ENCODE measurements around the gene UTP15. TPM values are rescaled to one million over a fixed set of nuclear protein-coding genes. Genes with fewer than 3 reads are reported as not detected.

The UTP15 gene
- total RNA-seq, 1 experiment from 2014 or later: 27.6 TPM

GRCh38 chr5:73629456-73629855, 63.9 kb downstream of the UTP15 start:
- TF ChIP-seq CTCF (conservative IDR thresholded peaks at IDR 0.05; ENCODE audit: low read depth, low read length) (no peak), EZH2 (IDR thresholded peaks at IDR 0.05; ENCODE audit: low read length, unreplicated experiment) (no peak), EZH2phosphoT487 (IDR thresholded peaks at IDR 0.05; ENCODE audit: borderline replicate concordance, low read length) (no peak)
- H3K9me2 ChIP-seq (replicated peaks; ENCODE audit: low read length): 0 out of 2 replicates have a peak, but pooled peaks cover 3% of the 10 kb centered on the region
- no peak overlapping the region for H3K9ac ChIP-seq (ENCODE audit: low read length)
- H3F3A ChIP-seq (ENCODE audit: low read length, unreplicated experiment): no peaks in the 10 kb centered on the region
- H3K27ac ChIP-seq (ENCODE audit: low read length): no peak overlapping the region
- H3K36me3 ChIP-seq (ENCODE audit: low read depth, low read length): no peaks in the 10 kb centered on the region
- H3K9me3 ChIP-seq (ENCODE audit: low read length): no peaks in the 10 kb centered on the region
- ChIA-PET POLR2A (ENCODE audit: unreplicated experiment) (no interaction called here), CTCF (interaction anchor here (0.6 to 0.7 kb wide), 2 partner anchors 9 to 63 kb away, joined by 3 to 4 read pairs; no protein-coding TSS in a partner anchor)
- ATAC-seq: no peak
- no peak for DNase-seq
- no peak overlapping the region for H3K4me3 ChIP-seq (ENCODE audit: low read length)
- peaks cover 81% of the 10 kb centered on the region for H3K79me2 ChIP-seq (ENCODE audit: low read length)
- intact Hi-C loops (cut with micrococcal nuclease): loop anchor here (10.0 kb wide), 1 partner anchor 65 kb away; no protein-coding TSS in a partner anchor
- no peaks in the 10 kb centered on the region for H4K20me1 ChIP-seq (ENCODE audit: low read length)
- H2AFZ ChIP-seq (ENCODE audit: low read length): no peak overlapping the region
- peaks cover 30% of the 10 kb centered on the region for H3K4me1 ChIP-seq (ENCODE audit: insufficient read depth, low read length)
- no peak overlapping the region for H3K4me2 ChIP-seq (ENCODE audit: low read length)
- H3K27me3 ChIP-seq (ENCODE audit: low read length): no peaks in the 10 kb centered on the region
- BruUV-seq (replicated peaks): no TSS peak

DNA sequence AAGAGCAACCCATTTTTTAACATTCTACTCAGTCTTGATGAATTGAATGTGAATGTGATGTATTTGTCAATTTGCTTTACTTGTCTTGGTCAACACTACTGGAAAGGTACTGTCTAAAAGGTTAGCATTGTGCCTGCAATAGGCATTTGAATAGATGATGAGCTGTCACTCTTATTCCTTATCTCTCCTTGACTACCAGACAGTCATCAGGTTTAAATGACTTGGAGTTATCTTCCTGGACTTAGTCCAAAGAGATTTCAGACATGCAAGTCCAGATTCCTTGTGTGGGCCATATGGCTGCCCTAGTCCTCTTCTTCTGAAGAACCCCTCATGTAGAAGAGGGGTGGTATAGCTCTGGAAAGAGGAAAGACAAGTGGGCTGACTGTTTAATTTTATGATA, 65.2 kb downstream of the UTP15 start:
- Histone ChIP-seq H4K20me1 (ENCODE audit: low read length) (no peaks in the 10 kb centered on the region), H3K9me2 (replicated peaks; ENCODE audit: low read length) (0 out of 2 replicates have a peak, but pooled peaks cover 3% of the 10 kb centered on the region), H3K4me3 (ENCODE audit: low read length) (no peak overlapping the region), H3K9ac (ENCODE audit: low read length) (no peak overlapping the region), H3K27me3 (ENCODE audit: low read length) (no peaks in the 10 kb centered on the region), H3F3A (ENCODE audit: low read length, unreplicated experiment) (no peaks in the 10 kb centered on the region), H3K4me1 (ENCODE audit: insufficient read depth, low read length) (peaks cover 23% of the 10 kb centered on the region), H2AFZ (ENCODE audit: low read length) (no peak overlapping the region), H3K27ac (ENCODE audit: low read length) (no peak overlapping the region), H3K36me3 (ENCODE audit: low read depth, low read length) (no peaks in the 10 kb centered on the region), H3K79me2 (ENCODE audit: low read length) (peaks cover 94% of the 10 kb centered on the region), H3K4me2 (ENCODE audit: low read length) (no peak overlapping the region), H3K9me3 (ENCODE audit: low read length) (no peaks in the 10 kb centered on the region)
- intact Hi-C loops (cut with micrococcal nuclease): no loop called here
- no peak for ATAC-seq
- ChIA-PET CTCF (no interaction called here), POLR2A (ENCODE audit: unreplicated experiment) (no interaction called here)
- DNase-seq: no peak
- TF ChIP-seq CTCF (conservative IDR thresholded peaks at IDR 0.05; ENCODE audit: low read depth, low read length) (no peak), EZH2 (IDR thresholded peaks at IDR 0.05; ENCODE audit: low read length, unreplicated experiment) (no peak), EZH2phosphoT487 (IDR thresholded peaks at IDR 0.05; ENCODE audit: borderline replicate concordance, low read length) (no peak)
- BruUV-seq (replicated peaks): no TSS peak

- Histone ChIP-seq H3K9ac (ENCODE audit: low read length) (no peak overlapping the region), H3K79me2 (ENCODE audit: low read length) (peaks cover 97% of the 10 kb centered on the region), H3F3A (ENCODE audit: low read length, unreplicated experiment) (no peaks in the 10 kb centered on the region), H3K9me2 (replicated peaks; ENCODE audit: low read length) (0 out of 2 replicates have a peak, but pooled peaks cover 3% of the 10 kb centered on the region), H3K4me2 (ENCODE audit: low read length) (no peak overlapping the region), H3K27ac (ENCODE audit: low read length) (no peak overlapping the region), H2AFZ (ENCODE audit: low read length) (no peak overlapping the region), H3K9me3 (ENCODE audit: low read length) (no peaks in the 10 kb centered on the region), H3K36me3 (ENCODE audit: low read depth, low read length) (no peaks in the 10 kb centered on the region), H3K4me1 (ENCODE audit: insufficient read depth, low read length) (peaks cover 23% of the 10 kb centered on the region), H4K20me1 (ENCODE audit: low read length) (no peaks in the 10 kb centered on the region), H3K27me3 (ENCODE audit: low read length) (no peaks in the 10 kb centered on the region), H3K4me3 (ENCODE audit: low read length) (no peak overlapping the region)
- ATAC-seq: no peak
- ChIA-PET CTCF (no interaction called here), POLR2A (ENCODE audit: unreplicated experiment) (no interaction called here)
- TF ChIP-seq EZH2phosphoT487 (IDR thresholded peaks at IDR 0.05; ENCODE audit: borderline replicate concordance, low read length) (no peak), EZH2 (IDR thresholded peaks at IDR 0.05; ENCODE audit: low read length, unreplicated experiment) (no peak), CTCF (conservative IDR thresholded peaks at IDR 0.05; ENCODE audit: low read depth, low read length) (no peak)
- no TSS peak for BruUV-seq (replicated peaks)
- intact Hi-C loops (cut with micrococcal nuclease): no loop called here
- DNase-seq: no peak
These were observed 66.0 kb downstream of the UTP15 start for GRCh38 chr5:73631500-73631899.
